ENCODE data around the gene FNDC3A.

DNA sequence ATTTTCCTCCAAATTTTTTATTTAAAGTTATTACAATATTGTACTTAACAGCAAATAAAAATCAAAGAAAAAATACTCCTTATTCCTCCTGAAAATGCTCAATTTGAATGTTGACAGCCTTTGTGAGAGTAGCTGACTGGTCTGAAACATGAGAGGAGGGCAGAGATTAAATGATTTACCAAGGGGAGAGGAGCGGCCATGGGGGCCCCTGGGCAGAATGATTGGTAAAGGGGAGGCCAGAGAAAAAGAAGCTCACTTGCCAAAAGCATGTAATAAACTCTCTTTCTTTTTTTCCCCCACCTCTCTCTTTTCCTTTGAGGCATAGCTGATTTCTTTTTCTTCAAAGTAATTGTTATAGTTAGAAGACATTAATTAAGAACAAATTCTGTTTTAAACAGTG lies 30.1 kb upstream of the FNDC3A start:
- TF ChIP-seq CTCF (IDR thresholded peaks at IDR 0.05) (no peak), POLR2A (IDR thresholded peaks at IDR 0.05) (no peak)

Data from heart left ventricle (tissue), 13 donors.